ES-I3 (cell line): ENCODE measurements around the gene CADM1.

Experiments
- H3K36me3 ChIP-seq: 2 replicates; pipeline ENCODE4 v1.6.1; 2013; ENCODE audit warnings: mild to moderate bottlenecking, low read length, control low read depth, moderate library complexity; ENCODE audit not compliant: insufficient read depth
- H3K4me1 ChIP-seq: 2 replicates; pipeline ENCODE4 v1.6.1; 2013; ENCODE audit warnings: mild to moderate bottlenecking, control low read depth, low read length; ENCODE audit not compliant: insufficient read depth
- H3K9ac ChIP-seq: 2 replicates; pipeline ENCODE4 v1.6.1; 2013; ENCODE audit warnings: low read depth, mild to moderate bottlenecking, low read length, moderate library complexity
- H3K9me3 ChIP-seq: 2 replicates; pipeline ENCODE4 v1.6.1; 2013; ENCODE audit warnings: mild to moderate bottlenecking, low read length, moderate library complexity; ENCODE audit not compliant: control insufficient read depth, insufficient read depth

The CADM1 gene

GRCh38 chr11:115201111-115201792 is 303.0 kb downstream of the CADM1 start:
- Histone ChIP-seq H3K36me3 (no peaks in the 10 kb centered on the region; the same call in 1 of the 2 replicates), H3K9me3 (no peaks in the 10 kb centered on the region), H3K9ac (no peak overlapping the region), H3K4me1 (peaks cover 12% of the 10 kb centered on the region; the same call in 1 of the 2 replicates)

GRCh38 chr11:115199481-115200069 is 304.6 kb downstream of the CADM1 start:
- H3K9me3 ChIP-seq, result no peaks in the 10 kb centered on the region
- no peak overlapping the region for H3K9ac ChIP-seq
- H3K36me3 ChIP-seq, result no peaks in the 10 kb centered on the region; the same call in 1 of the 2 replicates
- H3K4me1 ChIP-seq, result peaks cover 12% of the 10 kb centered on the region; the same call in 1 of the 2 replicates

- no peaks in the 10 kb centered on the region; the same call in 1 of the 2 replicates for H3K36me3 ChIP-seq
- no peak overlapping the region for H3K9ac ChIP-seq
- no peaks in the 10 kb centered on the region for H3K9me3 ChIP-seq
- peaks cover 12% of the 10 kb centered on the region; the same call in 1 of the 2 replicates for H3K4me1 ChIP-seq
These were observed 305.9 kb downstream of the CADM1 start for GRCh38 chr11:115198321-115198741.

GRCh38 chr11:115197433-115197832 is 306.8 kb downstream of the CADM1 start:
- Histone ChIP-seq H3K36me3 (no peaks in the 10 kb centered on the region; the same call in 1 of the 2 replicates), H3K9ac (no peak overlapping the region), H3K9me3 (no peaks in the 10 kb centered on the region), H3K4me1 (0 out of 2 replicates have a peak, but pooled peaks cover 6% of the 10 kb centered on the region)

- Histone ChIP-seq H3K4me1 (0 out of 2 replicates have a peak, but pooled peaks cover 6% of the 10 kb centered on the region), H3K36me3 (no peaks in the 10 kb centered on the region; the same call in 1 of the 2 replicates), H3K9ac (no peak overlapping the region), H3K9me3 (no peaks in the 10 kb centered on the region)
These were observed 307.2 kb downstream of the CADM1 start for GRCh38 chr11:115197031-115197430.

- H3K9ac ChIP-seq, result no peak overlapping the region
- no peaks in the 10 kb centered on the region; the same call in 1 of the 2 replicates for H3K36me3 ChIP-seq
- H3K4me1 ChIP-seq, result peaks cover 12% of the 10 kb centered on the region
- H3K9me3 ChIP-seq, result no peaks in the 10 kb centered on the region
These were observed 309.5 kb downstream of the CADM1 start for GRCh38 chr11:115194802-115195110.

GRCh38 chr11:115193914-115194801 is 310.1 kb downstream of the CADM1 start:
- H3K9me3 ChIP-seq, result no peaks in the 10 kb centered on the region
- H3K36me3 ChIP-seq, result no peaks in the 10 kb centered on the region; the same call in none of the 2 replicates
- peaks cover 12% of the 10 kb centered on the region for H3K4me1 ChIP-seq
- no peak overlapping the region for H3K9ac ChIP-seq

- no peak overlapping the region for H3K9ac ChIP-seq
- peaks cover 6% of the 10 kb centered on the region for H3K4me1 ChIP-seq
- H3K9me3 ChIP-seq, result no peaks in the 10 kb centered on the region
- H3K36me3 ChIP-seq, result no peaks in the 10 kb centered on the region; the same call in 1 of the 2 replicates
These were observed 312.5 kb downstream of the CADM1 start for GRCh38 chr11:115191761-115192160.

- no peaks in the 10 kb centered on the region; the same call in 1 of the 2 replicates for H3K36me3 ChIP-seq
- peaks cover 6% of the 10 kb centered on the region for H3K4me1 ChIP-seq
- no peaks in the 10 kb centered on the region for H3K9me3 ChIP-seq
- no peak overlapping the region for H3K9ac ChIP-seq
These were observed 314.0 kb downstream of the CADM1 start for GRCh38 chr11:115190196-115190595.

- Histone ChIP-seq H3K9me3 (no peaks in the 10 kb centered on the region), H3K9ac (no peak overlapping the region), H3K4me1 (peaks cover 6% of the 10 kb centered on the region), H3K36me3 (no peaks in the 10 kb centered on the region; the same call in 1 of the 2 replicates)
These were observed 315.3 kb downstream of the CADM1 start for GRCh38 chr11:115188898-115189278.

- no peaks in the 10 kb centered on the region for H3K9me3 ChIP-seq
- H3K9ac ChIP-seq, result no peak overlapping the region
- H3K36me3 ChIP-seq, result no peaks in the 10 kb centered on the region; the same call in 1 of the 2 replicates
- H3K4me1 ChIP-seq, result peaks cover 6% of the 10 kb centered on the region
These were observed 315.9 kb downstream of the CADM1 start for GRCh38 chr11:115188188-115188897.

GRCh38 chr11:115185931-115186330 is 318.3 kb downstream of the CADM1 start:
- no peaks in the 10 kb centered on the region for H3K9me3 ChIP-seq
- no peak overlapping the region for H3K9ac ChIP-seq
- H3K4me1 ChIP-seq, result no peaks in the 10 kb centered on the region
- no peaks in the 10 kb centered on the region; the same call in 1 of the 2 replicates for H3K36me3 ChIP-seq

- Histone ChIP-seq H3K9ac (no peak overlapping the region), H3K9me3 (no peaks in the 10 kb centered on the region), H3K36me3 (no peaks in the 10 kb centered on the region; the same call in 1 of the 2 replicates), H3K4me1 (no peaks in the 10 kb centered on the region)
These were observed 318.7 kb downstream of the CADM1 start for GRCh38 chr11:115185507-115185906.

- H3K9ac ChIP-seq, result no peak overlapping the region
- H3K9me3 ChIP-seq, result no peaks in the 10 kb centered on the region
- H3K4me1 ChIP-seq, result no peaks in the 10 kb centered on the region
- no peaks in the 10 kb centered on the region; the same call in 1 of the 2 replicates for H3K36me3 ChIP-seq
These were observed 319.3 kb downstream of the CADM1 start for GRCh38 chr11:115184901-115185300.
